Dermis blood vessel endothelial cell (primary cell): ENCODE results near the gene XXYLT1. TPM values are rescaled to one million over a fixed set of nuclear protein-coding genes. Genes with fewer than 3 reads are reported as not detected.
"Not testable (repeated sequence)": the region's sequence is repeated elsewhere in the genome, so short reads cannot be mapped to it uniquely, and the experiment has no call there.

Experiments used
- DNase-seq: peaks from one replicate; pipeline ENCODE4 v3.0.0; 2010
- total RNA-seq: library from RNA; depleted of rRNA; stranded (reverse); fragments of >200 nt; gene quantifications from 2 replicates; pipeline ENCODE4 v1.2.3, GENCODE V29; 2014

The XXYLT1 gene
- total RNA-seq, 1 donor from 2014 or later = 35.7 TPM

DNA sequence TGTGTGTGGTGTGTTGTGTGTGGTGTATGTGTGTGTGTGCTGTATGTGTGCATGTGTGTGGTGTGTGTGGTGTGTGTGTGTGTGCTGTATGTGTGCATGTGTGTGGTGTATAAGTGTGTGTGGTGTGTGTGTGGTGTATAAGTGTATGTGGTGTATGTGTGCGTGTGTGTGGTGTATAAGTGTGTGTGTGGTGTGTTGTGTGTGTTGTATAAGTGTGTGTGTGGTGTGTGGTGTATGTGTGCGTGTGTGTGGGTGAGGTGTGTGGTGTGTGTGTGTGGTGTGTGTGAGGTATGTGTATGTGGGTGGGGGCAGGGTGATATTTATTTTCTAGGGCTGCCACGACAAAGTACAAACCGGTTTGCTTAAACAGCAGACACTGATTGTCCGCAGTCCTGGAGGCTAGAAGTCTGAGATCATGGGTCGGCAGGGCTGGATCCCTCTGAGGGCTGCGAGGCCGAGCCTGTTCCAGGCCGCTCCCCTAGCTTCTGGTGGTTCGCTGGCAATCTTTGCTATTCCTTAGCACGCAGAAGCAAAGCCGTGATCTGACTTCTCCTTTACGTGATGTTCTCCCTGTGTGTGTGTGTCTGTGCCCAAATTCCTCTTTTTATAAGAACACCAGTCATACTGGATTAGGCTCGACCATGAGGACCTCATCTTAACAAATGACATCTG lies 160.2 kb downstream of the XXYLT1 start:
- no peak for DNase-seq

DNA sequence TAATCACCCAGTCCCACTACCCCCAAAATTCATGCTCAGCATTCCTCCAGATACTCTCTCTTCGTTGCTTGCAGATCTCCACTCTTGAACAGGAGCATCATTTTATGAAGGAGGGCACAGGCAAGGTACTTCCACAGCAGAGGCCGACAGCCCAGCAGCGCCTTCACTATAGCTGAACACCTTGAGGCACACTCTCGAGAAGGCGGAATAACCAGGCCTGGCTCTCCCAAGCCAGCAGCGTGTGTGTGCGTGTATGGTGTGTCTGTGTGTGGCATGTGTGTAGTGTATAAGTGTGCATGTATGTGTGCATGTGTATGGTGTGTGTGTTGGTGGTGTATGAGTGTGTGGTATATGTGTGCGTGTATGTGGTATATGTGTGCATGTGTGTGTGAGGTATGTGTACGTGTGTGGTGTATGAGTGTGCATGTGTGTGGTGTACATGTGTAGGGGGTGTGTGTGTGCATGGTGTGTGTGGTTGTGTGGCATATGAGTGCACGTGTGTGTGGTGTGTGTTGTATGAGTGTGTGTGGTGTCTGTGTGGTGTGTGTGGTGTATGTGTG lies 161.8 kb downstream of the XXYLT1 start:
- DNase-seq = no peak

DNA sequence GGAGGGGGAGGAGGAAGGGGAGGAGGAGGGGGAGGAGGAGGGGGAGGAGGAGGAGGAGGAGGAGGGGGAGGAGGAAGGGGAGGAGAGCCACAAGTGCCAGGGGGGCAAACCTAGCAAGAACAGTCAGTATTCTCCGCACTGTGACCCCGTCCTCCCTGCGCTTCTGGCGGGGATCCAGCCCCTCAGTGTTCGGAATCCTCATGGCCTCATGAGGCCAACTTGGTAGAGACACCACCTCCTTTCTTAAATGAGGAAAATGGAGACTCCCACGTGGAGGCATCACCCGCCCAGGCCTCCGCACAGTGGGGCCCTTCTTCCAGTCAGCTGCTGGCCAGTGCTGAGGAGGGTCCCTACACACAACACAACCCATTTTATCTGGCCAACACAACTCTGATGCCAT lies 163.4 kb downstream of the XXYLT1 start:
- DNase-seq = no peak

DNA sequence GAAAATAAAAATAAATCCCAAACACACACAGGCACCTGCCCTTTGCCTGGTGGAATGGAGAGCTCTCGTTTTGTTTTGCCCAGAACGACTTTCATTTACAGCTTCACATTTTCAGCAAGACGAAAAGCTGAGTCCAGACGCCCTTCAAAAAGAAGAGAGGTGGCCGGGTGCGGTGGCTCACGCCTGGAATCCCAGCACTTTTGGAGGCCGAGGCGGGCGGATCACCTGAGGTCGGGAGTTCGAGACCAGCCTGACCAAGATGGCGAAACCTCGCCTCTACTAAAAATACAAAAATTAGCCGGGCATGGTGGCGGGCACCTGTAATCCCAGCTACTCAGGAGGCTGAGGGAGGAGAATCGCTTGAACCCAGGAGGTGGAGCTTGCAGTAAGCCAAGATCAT lies 163.9 kb downstream of the XXYLT1 start:
- not testable (repeated sequence) for DNase-seq

DNA sequence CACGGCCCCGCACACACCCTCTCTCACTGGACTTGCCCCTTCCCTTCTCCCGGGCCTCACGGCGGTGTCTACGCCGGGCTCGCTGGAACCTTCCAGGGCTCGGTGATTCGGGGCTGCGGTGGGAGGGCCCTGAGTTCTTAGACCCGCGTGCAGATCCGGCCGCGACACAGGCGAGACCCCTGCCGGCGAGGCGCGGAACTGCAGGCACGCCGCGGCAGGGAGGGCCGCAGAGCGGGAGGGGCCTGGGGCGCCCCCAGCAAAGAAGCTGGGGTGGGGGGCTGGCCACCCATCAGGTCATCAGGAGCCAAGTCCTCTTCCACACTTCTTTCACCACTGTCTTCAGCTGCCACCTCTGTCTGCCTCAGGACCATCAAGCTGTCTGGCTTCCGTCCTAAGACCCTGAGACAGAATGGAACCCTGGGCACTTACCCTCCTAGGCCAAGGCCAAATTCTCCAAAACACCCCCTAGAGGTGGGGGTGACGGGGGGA lies 164.5 kb downstream of the XXYLT1 start:
- DNase-seq = peak; percentile 89

DNA sequence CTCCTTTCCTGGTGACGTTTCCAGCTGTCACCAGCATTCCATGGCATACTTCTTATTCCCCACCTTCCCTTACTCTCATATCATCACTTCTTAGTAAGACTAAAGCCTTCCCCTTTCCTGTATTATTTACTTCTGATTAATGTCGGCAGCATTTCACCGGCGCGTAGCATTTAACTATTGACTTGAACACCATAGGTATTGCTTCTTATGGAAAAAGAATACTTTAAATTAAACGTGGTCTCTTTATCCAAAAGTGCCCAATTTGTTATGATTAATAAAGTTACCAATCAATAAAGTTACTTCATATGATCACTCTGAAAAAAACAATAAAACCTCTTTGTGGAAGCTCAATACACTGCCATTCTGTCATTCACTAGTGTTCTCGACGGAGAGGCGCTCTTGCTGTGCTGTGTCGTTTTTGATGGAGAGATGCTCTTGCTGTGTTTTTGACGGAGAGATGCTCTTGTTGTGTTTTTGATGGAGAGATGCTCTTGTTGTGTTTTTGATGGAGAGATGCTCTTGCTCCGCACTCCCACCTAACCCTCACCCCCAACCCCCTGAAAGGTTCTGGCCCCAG lies 165.0 kb downstream of the XXYLT1 start:
- no peak for DNase-seq

DNA sequence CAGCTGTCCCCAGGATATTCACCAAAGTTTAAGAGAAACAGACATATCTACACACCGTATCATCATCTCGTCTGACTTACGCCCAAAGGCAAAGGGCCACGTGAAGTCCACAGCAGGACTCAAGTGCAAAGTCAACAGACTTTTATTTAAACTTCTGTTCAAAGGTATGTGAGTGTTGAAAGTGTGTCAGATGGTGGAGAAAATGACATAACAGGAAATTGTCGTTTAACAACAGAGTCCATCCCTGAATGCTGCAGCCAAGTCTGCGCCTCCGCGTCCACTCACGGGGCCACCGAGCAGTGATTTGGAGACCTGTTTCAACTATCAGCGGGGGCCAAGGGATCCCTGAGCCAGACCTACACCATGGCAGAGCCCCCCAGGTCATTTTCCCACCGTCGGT lies 165.6 kb downstream of the XXYLT1 start:
- peak; percentile 66 for DNase-seq

DNA sequence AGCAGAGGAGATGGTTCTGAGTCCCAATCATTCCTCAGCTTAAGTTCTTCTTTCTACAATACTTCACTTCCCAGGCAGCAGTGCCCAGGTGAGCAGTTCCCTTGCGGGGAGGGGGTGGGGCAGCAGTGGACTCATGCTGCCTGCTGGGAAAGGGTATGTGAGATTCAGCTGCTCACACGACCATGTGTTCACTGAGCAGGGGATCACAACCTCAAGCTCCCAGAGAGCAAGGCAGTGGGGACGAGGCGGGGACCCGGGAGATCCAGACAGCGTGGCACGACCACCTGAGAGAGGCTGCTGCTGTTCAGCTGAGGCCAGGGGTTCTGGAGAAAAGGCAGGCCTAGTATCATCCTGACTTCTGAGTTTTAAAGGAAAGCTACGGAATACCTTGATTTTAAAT lies 166.6 kb downstream of the XXYLT1 start:
- DNase-seq = no peak

DNA sequence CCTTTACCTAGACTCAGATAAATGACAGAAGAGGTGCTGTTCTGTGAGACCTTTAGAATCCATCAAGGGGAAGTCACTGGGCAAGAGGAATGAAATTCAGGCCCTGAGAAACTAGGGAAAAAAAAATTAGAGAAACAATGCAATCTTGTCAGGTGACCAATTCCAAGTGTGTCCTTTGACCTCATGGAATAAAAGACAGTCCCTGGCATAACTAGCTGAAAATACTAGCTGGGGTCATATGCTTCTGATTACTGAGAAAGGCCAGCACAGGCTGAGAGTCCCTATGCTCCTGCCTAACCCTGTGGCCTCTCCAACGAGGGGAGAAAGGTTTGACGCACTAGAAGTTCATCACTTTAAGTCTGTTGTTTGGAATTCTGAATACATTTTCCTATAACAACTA lies 167.3 kb downstream of the XXYLT1 start:
- DNase-seq = peak; percentile 41

DNA sequence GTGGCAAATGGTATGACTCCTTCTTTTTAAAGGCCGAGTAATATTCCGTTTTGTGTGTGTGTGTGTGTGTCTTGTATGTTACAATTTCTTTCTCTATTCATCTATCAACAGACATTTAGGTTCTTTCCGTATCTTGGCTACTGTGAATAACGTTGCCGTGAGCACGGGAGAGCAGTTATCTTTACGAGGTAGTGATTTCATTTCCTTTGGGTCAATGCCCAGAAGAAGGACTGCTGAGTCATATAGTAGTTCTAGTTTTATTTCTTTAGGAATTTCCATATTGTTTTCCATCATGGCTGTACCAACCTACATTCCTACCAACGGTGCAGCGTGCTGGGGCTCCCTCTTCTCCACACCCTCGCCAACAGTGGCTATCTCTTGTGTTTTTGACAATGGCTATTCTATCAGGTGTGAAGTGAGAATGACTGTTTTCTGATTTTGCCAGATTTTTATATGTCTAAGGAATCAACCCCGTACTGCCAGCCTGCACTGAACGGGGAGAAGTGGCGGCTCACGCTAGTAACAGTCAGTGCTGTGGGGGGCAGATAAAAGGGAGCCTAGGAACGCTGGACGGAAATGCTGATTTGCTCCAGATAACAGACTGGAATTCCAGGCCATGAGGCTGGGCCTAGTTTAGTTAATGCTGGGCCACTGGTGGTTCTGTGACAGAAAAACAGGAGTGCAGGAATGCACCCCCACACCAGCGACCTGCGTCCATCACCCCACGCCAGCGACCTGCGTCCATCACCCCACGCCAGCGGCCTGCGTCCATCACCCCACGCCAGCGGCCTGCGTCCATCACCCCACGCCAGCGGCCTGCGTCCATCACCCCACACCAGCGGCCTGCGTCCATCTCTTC lies 168.1 kb downstream of the XXYLT1 start:
- peak; percentile 98 for DNase-seq

DNA sequence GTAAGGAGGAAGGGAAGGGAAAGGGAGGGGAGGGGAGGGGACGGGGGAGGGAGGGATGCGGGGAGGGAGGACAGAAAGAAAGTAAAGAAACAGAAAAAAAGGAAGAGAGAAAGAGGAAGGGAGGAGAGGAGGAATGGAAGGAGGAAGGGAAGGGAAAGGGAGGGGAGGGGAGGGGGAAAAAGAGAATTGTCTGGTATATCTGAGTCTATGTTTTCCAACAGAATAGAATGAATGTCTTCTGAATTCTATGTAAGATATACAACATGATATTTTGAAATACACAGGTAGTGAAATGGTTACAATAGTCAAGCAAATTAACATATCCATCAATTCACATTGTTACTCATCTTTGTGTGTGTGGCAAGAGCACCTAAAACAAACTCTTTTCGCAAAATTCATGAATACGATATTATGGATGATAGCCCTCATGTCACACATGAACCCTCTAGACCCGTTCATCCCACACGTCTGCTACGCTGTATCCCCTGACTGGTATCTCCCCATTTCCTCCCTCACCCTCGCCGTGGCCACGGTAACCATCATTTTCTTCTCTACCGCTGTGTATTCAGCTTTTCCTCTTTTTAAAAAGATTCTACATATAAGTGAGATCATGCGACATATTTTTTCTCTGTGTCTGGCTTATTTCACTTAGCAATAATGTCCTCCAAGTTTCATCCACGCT lies 168.9 kb downstream of the XXYLT1 start:
- DNase-seq = no peak

DNA sequence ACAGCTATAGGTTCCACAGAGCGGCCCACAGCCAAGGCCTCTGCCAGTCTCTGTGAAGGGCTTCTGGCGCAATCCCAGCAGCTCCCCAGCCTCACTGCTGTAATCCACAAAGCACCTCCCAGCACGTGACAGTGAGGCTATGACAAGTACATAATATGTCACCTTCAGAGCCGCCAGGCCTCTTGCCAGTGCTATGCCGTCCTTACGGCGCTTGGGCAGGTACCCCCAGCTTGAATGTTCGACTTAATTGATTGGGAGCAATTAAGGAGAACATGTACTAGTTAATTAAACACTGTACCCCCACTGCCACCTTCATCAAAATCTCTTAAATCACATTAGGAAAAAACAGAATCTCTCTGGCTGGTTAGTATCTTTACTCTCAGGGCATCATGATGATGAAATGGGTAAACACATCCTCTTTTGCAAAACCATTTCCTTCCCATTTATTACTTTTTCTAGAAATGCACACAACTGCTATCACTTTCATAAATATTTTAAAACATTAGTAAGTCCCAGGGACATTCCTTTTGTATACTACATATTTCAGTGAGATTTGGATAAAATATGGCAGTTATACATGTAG lies 169.9 kb downstream of the XXYLT1 start:
- peak; percentile 39 for DNase-seq

DNA sequence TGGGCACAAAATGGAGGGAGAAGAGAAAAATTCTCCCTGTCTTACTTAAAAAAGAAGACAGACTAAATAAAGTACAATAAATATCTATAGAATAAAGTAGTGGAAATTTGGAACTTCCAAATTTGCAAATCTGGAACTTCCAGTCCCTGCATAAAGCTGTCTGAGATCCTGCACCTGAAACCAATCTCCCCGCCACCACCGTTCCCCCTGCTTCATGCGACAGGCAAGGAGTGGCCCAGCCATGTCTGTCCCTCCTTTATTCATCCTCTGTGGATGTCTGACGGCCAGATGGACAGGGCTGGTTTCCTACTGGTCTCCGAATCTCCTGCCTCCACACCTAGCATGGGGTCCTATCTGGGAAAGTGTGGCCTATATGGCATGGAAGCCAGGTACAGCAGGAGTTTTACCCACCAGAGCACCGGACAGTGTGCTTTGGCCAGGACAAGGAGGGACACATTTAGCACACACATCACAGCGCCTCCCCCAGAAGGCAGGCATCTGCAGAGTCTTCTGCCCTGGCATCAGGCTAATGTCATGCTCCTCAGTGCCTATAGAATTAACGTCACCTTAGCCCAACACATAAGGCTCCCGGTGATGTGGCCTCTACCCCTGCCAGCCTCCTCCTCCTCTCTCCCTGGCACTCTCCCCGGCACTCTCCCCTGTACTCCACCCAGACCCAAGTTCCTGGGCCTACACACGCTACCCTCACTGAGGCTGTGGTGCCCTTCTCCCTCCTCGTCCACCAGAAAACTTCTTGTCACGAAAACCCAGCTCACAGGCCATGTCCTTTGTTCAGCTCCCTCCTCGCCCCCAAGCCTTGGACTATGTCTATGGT lies 170.8 kb downstream of the XXYLT1 start:
- DNase-seq = no peak

DNA sequence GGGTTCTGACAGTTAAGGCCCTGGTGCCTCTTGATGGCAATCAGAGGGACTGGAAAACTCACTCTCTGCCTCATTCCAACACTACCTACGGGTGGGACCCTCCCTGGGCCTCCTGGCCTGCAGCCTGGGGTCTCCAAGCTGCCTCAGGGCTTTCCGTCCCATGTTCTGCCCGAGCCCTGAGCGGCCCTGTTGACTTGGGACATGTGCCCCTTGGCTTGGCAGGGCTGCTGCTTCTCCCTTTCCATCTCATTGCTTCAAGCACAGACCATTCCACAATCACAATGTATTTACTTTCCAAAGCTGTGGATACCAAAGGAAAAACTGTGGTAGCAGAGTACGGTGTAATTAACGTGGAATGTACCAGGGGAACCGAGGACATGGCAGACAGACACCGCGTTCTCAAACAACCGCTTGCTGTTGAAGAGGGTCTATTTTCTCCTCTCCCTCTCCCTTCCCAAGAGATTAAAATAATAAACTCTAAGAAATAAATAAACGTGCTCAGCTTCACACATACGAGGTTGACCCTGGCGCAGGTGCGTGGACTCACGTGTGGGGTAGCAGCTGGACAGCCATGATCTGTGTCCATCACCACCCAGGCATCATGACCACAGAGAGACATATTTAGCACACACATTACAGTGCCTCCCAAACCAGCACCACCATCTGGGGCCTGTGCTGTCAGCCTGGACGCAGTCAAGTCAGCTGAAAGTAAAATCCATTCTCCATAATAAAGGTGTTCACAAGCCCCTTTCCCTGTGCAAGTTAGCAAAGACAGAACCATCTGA lies 172.0 kb downstream of the XXYLT1 start:
- no peak for DNase-seq

DNA sequence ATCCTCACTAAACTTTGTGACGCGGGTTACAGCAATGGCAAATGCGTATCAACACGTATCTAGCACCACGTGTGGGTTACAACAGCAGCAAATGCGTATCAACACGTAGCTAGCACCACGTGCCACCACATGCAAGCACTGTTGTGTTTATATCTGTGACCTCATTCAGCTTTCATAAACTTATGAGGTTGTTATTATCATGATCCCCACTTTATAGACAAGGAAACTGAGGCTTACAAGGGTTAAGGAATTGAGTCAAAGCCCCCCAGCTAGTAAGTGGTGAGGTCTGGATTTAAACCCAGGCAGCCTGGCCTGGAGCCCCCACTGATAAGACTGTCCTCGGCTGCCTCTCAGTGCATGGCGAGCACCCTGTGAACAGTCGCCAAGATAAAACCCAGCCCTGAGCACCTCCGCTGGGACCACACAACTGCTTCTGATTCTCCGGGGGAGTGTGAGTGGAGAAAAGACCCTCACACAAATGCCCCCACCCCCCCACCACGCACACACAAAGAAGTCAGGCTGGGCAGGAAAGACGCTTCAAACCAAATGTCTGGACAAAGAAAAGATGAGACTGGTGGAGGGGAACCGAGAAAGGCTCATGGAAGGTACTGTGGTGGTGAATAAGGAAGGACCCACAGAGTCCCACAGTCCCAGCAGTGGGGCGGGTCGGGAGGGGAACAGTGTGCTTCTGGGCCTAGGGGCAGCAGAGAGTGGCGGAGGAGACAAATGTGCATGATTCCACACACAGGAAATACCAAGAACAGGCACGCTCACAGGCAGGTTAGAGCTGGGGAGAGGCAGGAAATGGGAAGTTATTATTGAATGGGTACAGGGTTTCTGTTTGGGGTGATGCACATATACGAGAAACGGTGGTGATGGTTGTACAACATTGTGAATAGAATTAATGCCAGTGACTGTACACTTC lies 173.4 kb downstream of the XXYLT1 start:
- DNase-seq = peak; percentile 67

DNA sequence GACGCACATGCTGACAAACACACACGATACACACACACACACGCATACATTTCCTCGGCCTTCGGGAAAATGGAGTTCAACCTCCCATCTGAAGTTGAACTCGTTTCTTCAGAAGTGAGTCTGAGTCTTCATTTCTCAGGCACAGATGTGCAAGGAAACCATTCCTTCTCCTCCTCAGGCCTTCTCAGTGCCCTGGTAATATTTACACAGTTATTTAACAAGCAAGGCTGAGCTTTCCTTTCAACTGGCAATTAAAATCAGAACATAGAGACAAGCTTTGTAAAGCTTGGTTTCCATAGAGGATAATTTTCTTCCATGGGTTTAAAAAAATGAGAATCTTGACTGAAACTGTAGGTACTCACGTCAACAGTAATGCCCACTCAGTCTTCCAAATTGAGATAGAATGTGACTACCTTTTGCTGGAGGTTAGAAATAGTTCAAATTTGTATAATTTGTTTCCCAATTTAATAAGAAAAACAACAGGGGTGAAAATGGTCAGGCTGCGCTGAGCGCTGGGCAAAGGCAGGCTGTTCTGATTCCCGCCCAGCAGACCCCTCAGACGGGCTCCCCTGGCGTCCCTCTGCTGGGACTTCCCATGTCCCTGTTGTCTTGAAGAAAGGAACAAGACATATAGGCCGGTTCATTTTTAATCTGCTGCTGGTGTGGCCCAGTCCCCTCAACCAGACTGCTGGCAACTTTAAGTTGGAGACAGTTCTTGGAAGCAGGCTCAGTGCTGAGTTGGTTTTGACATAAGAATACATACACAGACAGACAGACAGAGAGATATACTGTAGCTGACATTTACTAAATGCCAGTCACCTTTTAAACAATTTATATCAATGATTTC lies 174.3 kb downstream of the XXYLT1 start:
- DNase-seq = no peak

DNA sequence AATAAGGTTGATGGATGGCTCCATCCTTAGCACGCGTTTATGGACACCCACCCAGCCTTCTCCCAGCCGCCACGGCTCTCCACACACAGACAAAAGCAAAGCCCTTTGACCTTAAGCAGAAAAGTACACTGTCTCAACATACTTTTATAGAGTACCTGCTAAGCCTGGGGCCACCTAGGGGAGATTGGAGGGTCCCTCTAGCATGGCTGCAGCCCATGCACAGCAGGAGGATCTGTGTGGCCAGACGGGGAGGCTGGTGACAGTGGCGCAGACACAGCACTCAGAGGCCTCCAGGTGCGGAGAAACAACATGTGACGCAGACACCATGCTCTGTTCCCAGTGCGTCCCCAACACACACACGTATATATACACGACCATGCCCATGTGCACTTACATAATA lies 174.9 kb downstream of the XXYLT1 start:
- DNase-seq = no peak

DNA sequence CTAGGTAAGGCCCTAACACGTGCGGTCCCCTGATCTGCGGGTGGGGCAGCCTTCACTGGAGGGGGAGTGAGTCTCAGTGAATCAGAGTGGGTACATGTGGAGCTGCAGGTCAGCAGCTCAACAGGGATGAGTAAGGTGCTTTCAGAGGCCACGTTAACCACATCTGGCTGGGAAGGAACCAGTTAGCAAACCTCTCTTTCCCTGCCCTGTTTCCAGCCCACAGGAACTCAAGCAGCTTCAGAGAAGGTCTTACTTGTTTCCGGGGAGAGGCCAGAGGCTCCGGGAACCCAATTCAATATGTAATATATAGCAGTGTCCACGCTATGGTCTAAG lies 175.3 kb downstream of the XXYLT1 start:
- DNase-seq = no peak
